KMS-11 (cell line): ENCODE measurements around the gene DDC.

Experiments used
- H2AFZ ChIP-seq: fragments of 200-600 bp; sonication (generic); 2 replicates; pipeline ENCODE4 v1.6.1; 2016; ENCODE audit warnings: antibody characterized with exemption, mixed run types, low read depth
- H3K27ac ChIP-seq: fragments of 200-600 bp; sonication (generic); 2 replicates; pipeline ENCODE4 v1.6.1; 2016; ENCODE audit warnings: mild to moderate bottlenecking, mixed run types
- H3K27me3 ChIP-seq: fragments of 200-600 bp; sonication (generic); 2 replicates; pipeline ENCODE4 v1.6.1; 2017; ENCODE audit warnings: mild to moderate bottlenecking, low read depth, mixed run types, moderate library complexity; ENCODE audit not compliant: insufficient read depth
- H3K36me3 ChIP-seq: fragments of 200-600 bp; sonication (generic); 2 replicates; pipeline ENCODE4 v1.6.1; 2017; ENCODE audit warnings: mild to moderate bottlenecking, mixed run types; ENCODE audit not compliant: insufficient read depth
- H3K4me1 ChIP-seq: fragments of 200-600 bp; sonication (generic); 2 replicates; pipeline ENCODE4 v1.6.1; 2016; ENCODE audit warnings: mild to moderate bottlenecking, low read depth, mixed run types; ENCODE audit not compliant: poor library complexity, severe bottlenecking
- H3K4me2 ChIP-seq: fragments of 200-600 bp; sonication (generic); 2 replicates; pipeline ENCODE4 v1.7.0; 2016; ENCODE audit warnings: mild to moderate bottlenecking, mixed run types
- H3K4me3 ChIP-seq: fragments of 200-600 bp; sonication (generic); IDR thresholded peaks from 2 replicates; pipeline ENCODE4 v1.6.1; 2017; ENCODE audit warnings: low read depth, low read length, mixed read lengths; ENCODE audit not compliant: insufficient read depth
- H3K79me2 ChIP-seq: fragments of 200-600 bp; sonication (generic); 2 replicates; pipeline ENCODE4 v1.6.1; 2016; ENCODE audit warnings: low read depth, mixed run types; ENCODE audit not compliant: insufficient read depth
- H3K9ac ChIP-seq: fragments of 200-600 bp; sonication (generic); 2 replicates; pipeline ENCODE4 v1.6.1; 2016; ENCODE audit warnings: mild to moderate bottlenecking, mixed run types
- H4K20me1 ChIP-seq: fragments of 200-600 bp; sonication (generic); 2 replicates; pipeline ENCODE4 v1.6.1; 2016; ENCODE audit warnings: mild to moderate bottlenecking, mixed run types; ENCODE audit not compliant: insufficient read depth
- CTCF ChIP-seq: fragments of 200-600 bp; sonication (generic); conservative IDR thresholded peaks from 2 replicates; pipeline ENCODE4 v1.6.1; 2017; ENCODE audit warnings: low read depth, mild to moderate bottlenecking, antibody characterized with exemption, low read length, moderate library complexity, mixed read lengths

The DDC gene

GRCh38 chr7:50610521-50611277 is 45.5 kb upstream of the DDC start:
- no peaks in the 10 kb centered on the region; the same call in 1 of the 2 replicates for H3K36me3 ChIP-seq
- H3K79me2 ChIP-seq, result no peaks in the 10 kb centered on the region
- H3K4me3 ChIP-seq, result no peak overlapping the region
- H3K27ac ChIP-seq, result no peak overlapping the region
- H3K4me2 ChIP-seq, result no peak overlapping the region
- H3K9ac ChIP-seq, result no peak overlapping the region
- no peak overlapping the region for H2AFZ ChIP-seq
- H3K4me1 ChIP-seq, result peaks cover 9% of the 10 kb centered on the region
- TF ChIP-seq CTCF, result no peak
- no peaks in the 10 kb centered on the region for H4K20me1 ChIP-seq
- no peaks in the 10 kb centered on the region for H3K27me3 ChIP-seq

- Histone ChIP-seq H4K20me1 (no peaks in the 10 kb centered on the region), H3K4me3 (no peak overlapping the region), H3K36me3 (no peaks in the 10 kb centered on the region; the same call in 1 of the 2 replicates), H3K9ac (no peak overlapping the region), H3K4me1 (peaks cover 9% of the 10 kb centered on the region), H2AFZ (no peak overlapping the region), H3K27me3 (no peaks in the 10 kb centered on the region), H3K79me2 (no peaks in the 10 kb centered on the region), H3K27ac (no peak overlapping the region), H3K4me2 (no peak overlapping the region)
- no peak for TF ChIP-seq CTCF
Observed at GRCh38 chr7:50608196-50608906, 43.1 kb upstream of the DDC start.

GRCh38 chr7:50607524-50608125 is 42.4 kb upstream of the DDC start:
- H2AFZ ChIP-seq, result no peak overlapping the region
- peaks cover 9% of the 10 kb centered on the region for H3K4me1 ChIP-seq
- no peak overlapping the region for H3K27ac ChIP-seq
- H3K4me3 ChIP-seq, result no peak overlapping the region
- H3K9ac ChIP-seq, result no peak overlapping the region
- H3K79me2 ChIP-seq, result no peaks in the 10 kb centered on the region
- TF ChIP-seq CTCF, result no peak
- no peaks in the 10 kb centered on the region; the same call in 1 of the 2 replicates for H3K36me3 ChIP-seq
- no peak overlapping the region for H3K4me2 ChIP-seq
- no peaks in the 10 kb centered on the region for H3K27me3 ChIP-seq
- no peaks in the 10 kb centered on the region for H4K20me1 ChIP-seq

- H3K36me3 ChIP-seq, result no peaks in the 10 kb centered on the region; the same call in 1 of the 2 replicates
- no peak overlapping the region for H3K9ac ChIP-seq
- no peaks in the 10 kb centered on the region for H4K20me1 ChIP-seq
- no peak for TF ChIP-seq CTCF
- no peak overlapping the region for H3K4me3 ChIP-seq
- peaks cover 13% of the 10 kb centered on the region for H3K4me1 ChIP-seq
- no peaks in the 10 kb centered on the region for H3K27me3 ChIP-seq
- H3K79me2 ChIP-seq, result no peaks in the 10 kb centered on the region
- H3K27ac ChIP-seq, result no peak overlapping the region
- no peak overlapping the region for H2AFZ ChIP-seq
- H3K4me2 ChIP-seq, result no peak overlapping the region
Observed at GRCh38 chr7:50605059-50605458, 39.9 kb upstream of the DDC start.
